Daoy (cell line): ENCODE measurements around the gene ENTR1. TPM values are rescaled to one million over a fixed set of nuclear protein-coding genes. Genes with fewer than 3 reads are reported as not detected.

Source experiments
- DNase-seq: peaks from one replicate; pipeline ENCODE4 v3.0.0-alpha.2; 2015; ENCODE audit warnings: low read depth
- total RNA-seq: library from RNA; depleted of rRNA; stranded (reverse); fragments of >200 nt; shearing (Covaris generic); gene quantifications from 2 replicates; pipeline ENCODE4 v1.2.3, GENCODE V29; 2014

Gene ENTR1
- total RNA-seq, 1 experiment from 2014 or later: 85.3 TPM

DNA sequence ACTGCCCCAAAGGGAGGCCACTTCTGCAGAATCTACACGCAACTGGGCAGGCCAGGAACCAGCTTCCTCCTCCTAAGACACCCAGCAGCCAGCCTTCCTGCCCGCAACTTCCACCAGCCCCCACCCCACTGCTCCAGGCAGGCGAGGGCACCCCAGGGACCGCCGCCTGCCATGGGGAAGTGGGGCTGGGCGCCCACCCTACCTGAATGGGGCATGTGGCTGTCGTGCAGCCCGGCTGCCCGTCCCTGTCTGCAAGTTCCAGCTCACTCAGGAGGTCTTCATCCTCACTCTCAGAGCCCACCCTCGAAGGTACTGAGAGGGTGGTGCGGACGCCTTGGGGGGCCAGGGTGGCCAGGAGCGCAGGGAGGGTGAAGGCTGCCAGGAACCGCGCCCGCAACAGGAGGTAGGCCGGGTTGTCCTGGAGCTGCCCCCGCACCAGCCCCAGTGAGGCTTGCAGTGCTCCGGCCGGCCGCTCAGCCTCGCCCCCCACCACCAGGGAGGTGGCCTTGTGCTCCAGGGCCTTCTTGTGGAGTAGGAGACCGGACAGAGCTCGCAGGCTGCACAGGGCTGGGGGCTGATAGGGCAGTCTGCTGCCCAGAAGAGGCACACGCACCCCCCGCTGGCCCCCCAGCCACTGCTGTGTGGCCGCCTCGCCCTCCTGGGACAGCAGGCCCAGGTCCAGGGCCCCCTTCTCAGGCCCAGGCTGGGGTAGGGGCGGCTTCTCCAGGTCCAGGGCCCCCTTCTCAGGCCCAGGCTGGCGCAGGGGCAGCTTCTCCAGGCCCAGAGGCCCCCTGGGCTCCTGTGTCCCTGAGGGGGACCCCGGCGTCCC lies 32.9 kb downstream of the ENTR1 start:
- no peak for DNase-seq

DNA sequence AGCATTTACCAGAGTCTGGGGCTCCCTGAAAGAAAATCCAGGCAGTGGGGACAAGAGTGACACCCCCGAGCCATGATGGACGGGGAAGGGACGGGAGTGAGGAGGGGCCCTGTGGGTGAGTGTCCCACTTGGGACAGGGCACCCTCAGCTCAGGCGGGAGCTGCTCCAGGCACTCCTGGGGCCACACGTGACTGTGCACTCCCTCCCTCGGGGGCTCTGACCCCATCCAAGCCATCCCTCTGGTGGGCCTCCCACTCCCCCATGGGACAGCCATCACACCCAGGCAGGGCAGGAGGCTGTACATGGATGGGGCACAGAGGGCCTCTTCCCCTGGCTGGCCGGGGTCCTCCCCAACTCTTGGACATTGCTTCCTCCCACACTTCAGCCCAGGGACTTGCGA lies 34.0 kb downstream of the ENTR1 start:
- DNase-seq: no peak

DNA sequence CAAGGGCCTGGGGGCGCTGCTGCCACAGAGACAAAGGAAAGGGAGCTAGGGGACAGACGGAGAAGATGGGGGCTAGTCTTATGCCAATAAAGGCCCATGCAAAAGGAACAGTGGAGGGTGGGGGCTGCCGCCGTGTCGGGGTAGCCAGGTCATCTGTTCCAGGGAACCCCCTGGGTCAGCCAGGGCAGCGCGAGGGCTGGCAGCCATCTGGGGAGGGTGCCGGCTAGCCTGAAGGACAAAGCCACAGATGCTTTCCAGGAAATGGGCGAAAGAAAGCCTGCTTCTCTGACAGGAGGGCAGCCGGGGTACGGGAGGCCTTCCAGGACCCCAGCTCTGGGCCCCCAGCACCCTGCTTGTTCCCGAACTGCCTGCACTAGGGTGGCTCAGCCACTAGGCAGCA lies 35.3 kb downstream of the ENTR1 start:
- no peak for DNase-seq

DNA sequence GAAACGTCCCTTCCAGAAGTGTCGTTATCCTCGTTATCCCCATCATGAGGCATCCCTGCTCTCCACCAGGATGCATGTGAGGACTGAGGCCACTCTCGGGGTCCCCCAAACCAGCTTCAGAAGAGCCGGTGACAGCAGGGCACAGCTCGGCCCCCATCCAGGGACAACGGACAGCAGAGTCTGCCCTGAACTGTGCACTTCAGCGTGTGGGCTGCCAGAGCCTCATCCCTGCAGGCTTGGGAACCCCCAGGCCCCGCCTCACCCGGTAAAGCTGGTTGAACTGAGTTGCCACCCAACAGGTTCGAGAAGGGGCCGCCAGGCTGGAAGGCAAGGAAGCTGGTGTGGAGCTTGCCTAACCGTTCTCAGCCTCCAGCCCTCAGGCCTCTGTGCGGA lies 36.2 kb downstream of the ENTR1 start:
- DNase-seq: no peak

DNA sequence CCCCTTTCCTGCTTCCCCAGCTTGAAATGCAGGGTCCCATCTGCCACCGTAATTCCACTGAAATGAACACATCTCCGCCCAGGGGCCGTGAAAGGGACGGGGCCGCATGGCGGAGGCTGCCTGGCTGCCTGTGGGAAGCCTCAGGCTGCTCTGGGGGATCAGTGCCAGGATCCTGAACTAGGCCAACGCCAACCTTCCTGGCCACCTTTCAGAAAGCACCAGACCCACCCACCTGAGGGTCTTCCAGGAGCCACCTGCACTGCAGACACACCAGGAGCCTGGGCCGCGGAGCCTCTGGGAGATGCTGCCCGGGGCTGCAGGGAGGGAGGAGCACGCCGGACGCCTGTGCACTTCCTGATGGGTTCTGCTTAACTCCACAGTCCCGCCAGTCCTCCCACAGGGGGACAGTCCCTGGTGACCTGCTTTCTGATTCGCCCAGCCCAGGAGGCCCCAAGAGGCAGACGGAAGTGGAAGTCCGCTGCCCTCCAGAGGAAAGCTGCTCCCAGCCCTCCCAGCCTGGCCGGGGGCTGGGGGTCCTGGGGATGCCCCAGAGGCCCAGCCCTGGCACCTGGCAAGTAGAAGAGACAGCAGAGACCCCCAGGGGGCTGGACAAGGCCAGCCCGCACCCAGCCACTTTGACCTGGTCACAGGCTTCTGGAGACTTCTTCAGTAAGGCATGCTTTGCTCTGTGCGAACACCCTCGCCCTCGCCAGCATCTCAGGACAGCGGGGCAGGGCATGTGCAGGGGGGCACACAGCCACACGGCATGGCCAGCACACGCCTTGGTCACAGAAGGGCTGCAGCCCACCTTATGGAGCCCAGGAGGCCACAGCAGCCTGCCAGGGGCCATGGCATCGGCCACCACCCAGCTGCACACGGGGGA lies 36.9 kb downstream of the ENTR1 start, which contains the start of gene CARD9:
Gene CARD9, minus strand, starts transcription at position 370 of the 883 bp plus-strand sequence. CDS start 1,591 bp downstream, outside the sequence.
- DNase-seq: no peak

DNA sequence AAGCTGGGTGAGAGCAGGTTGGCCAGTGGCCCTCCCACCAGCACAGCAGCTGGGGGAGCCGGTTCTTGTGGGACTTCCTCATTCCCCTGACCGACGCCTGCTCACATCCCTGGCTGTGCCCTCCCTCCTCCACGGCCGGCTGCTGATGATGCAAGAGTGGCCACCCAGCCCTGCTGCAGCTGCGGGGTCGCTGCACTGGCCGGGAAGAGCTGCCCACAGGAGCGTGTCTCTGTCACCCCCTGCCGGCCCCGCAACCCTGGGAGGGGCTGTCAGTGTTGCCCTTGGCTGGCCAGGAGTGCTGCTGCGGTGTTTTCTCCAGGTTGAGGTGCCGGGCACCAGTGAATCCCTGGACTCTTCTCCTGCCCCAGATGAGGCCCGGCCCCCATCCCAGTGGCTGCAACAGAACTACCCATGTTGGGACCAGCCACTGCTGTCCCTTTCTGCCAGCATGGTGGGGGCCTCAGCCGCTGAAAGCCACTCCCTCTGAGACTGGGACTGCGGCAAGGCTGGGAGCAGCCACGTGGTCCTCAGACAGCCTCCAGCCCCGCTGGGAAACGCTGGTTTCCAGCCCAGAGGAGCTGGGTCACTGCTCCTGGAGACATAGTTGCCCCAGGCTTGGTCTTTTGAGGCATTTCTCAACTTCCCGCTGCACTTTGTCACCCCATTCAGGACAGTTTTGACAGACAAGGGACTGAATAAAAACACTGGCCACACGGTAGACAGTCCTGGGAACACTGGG lies 37.7 kb downstream of the ENTR1 start:
- DNase-seq: peak; percentile 57

DNA sequence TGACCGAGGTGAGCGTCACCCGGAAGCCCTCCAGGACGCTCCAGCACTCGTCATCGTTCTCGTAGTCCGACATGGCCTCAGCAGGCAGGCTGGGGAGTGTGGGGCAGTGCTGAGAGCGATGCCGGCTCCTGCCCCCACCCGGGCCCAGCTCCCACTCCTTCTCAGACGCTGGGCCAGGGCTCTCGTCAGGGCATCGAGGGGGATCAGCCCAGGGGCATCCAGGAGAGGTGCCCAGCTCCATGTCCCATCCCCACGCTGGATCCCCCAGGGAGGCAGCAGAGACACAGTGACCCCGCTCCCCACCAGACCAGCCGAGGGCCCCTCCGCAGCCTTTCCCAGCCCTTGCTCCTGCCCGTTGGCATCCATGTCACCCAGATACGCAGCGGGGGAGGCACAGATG lies 38.4 kb downstream of the ENTR1 start:
- DNase-seq: no peak

DNA sequence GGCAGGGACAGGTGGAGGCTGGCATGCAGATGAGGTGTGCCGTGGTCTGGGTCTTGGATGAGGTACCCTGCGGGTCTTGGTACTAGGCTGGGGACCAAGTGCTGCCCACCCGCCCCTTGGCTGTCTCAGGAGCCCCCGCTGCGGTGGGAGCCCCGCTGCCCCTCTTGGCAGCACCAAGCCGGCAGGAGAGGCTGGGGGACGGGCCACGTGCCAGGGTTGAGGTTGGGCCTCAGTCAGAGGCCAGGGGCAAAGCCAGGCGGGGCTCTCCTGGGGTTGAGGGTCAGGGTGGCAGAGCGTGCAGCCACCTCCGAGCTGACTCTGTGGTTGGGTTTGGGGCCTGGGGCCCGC lies 38.9 kb downstream of the ENTR1 start:
- DNase-seq: no peak

DNA sequence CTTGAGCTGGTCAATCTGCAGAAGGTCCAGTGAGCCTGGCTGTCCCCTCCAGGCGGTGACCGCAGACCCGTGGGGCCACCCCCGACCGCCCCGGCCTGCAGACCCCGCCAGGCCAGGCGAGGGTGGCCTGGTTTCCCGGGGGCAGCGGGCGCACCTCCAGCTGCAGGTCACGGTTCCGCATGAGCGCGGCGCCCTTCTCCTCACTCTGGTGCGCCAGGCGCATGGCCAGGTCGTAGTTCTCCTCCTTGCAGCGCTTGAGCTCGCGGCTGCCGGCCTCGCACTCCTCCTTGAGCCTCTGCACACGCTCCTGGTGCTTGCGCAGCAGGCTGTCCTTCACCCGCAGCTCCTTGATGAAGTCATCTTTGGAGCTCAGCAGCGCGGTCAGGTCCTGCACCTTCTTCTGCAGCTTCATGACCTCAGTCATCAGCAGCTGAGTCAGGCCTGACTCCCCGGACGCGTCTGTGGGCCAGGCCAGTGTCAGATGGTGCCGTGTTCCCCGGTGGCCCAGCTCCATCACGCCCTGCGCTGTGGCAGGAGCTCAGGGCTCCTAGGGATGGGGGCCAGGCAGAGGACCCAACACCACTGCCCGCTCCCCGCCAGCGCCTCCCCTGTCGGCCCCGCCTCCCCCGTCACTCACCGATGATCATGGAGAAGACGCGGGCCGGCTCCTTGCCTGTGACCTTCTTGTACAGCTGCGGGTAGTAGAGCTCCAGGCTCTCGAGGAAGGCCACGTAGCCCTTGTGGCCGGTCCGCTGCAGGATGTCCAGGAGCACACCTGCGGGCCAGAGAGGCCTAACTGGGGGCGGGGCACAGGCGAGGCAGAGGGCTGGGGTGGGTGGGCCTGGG lies 39.5 kb downstream of the ENTR1 start:
- DNase-seq: no peak

DNA sequence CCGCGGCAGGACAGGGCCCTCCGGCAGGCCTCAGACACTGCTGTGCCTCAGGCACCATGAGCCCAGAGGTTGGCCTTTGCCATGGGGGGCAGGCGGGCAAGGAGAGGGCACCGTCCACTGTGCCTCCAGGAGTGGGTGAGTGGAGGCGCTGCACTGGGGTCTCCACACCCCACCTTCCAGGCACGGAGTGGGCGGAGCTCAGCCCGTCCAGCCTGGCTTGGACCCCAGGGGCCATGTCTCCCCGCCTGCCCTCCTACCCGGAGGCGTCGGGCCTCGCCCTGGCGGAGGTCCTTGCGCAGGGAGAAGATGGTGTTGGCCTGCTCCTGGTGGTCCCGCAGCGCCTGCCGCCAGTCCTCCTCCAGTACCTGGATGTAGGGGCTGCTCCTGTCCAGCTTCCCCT lies 40.4 kb downstream of the ENTR1 start:
- no peak for DNase-seq

DNA sequence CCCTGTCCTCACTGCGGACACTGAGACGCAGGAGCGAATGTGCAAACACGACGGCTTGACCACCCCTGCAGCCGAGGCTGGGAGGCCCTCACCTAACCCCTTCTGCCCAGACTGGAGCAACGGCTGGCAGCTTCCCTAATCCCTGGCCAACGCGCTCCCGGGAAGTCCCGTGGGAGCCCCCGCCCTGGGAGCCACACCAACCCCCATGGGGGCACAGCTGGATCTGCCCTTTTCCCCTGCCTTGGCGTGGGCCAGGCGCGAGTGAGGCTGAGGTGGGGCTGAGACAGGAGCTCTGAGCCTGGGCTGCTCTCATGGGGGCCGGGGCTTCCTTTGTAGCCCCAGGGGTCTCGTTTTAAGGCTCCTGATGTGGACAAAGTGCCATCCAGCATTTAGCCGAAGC lies 42.2 kb downstream of the ENTR1 start:
- no peak for DNase-seq

DNA sequence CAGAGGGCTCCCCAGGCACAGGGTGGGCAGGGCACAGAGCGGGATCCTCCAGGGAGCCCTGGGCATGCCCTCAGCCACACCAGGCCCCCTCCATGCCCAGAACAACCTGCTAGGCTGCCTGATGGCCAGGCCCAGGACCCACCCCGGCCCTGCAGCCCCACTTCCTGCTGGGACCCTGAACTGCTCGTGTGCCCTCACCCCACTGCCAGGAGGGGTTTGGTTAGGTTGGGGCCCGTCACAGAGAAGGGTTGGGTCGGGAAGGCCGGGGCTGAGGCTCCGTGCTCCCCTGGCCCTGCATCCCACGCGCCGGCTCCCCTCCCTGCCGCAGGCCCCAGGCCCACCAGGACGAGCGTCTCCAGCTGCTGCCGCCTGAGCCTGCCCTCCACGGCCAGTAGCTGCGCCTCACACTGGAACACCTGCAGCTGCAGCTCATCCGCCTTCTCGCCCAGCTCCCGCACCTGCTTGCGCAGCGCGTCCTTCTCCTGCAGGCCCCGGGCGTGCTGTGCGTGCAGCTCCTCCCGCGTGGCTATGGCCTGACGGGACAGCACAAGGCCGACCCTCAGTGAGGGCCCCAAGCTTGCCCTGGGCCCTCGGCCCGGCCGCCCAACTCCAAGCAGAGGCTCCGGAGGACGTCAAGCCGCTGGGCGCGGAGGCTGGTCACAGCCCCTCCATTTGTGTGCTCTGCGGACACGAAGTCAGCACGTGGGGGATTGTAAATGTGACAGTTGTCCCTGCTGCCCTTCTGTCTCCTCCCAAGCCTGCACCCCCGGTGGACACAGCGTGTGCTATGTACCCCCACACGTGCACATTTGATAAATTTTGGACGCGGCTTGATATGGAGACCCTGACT lies 42.9 kb downstream of the ENTR1 start:
- no peak for DNase-seq

DNA sequence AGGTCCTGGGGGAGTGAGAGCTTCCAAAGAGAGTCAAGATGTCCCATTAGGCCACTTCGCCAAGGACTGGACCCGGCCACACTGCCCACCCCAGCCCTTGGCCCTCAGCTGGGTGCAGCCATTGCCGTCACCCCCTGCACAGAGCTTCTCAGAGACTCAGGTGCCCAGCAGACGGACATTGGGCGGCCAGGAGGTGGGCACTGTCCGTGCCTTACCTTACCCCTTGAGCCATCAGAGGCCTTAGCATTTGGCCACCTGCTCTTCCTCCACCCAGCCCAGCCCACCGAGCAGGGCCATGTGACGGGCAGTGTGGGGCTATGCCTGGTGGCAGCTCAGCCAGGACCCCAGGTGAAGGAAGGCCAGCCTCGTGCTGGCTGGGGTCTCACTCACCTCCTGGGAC lies 43.6 kb downstream of the ENTR1 start:
- DNase-seq: no peak

DNA sequence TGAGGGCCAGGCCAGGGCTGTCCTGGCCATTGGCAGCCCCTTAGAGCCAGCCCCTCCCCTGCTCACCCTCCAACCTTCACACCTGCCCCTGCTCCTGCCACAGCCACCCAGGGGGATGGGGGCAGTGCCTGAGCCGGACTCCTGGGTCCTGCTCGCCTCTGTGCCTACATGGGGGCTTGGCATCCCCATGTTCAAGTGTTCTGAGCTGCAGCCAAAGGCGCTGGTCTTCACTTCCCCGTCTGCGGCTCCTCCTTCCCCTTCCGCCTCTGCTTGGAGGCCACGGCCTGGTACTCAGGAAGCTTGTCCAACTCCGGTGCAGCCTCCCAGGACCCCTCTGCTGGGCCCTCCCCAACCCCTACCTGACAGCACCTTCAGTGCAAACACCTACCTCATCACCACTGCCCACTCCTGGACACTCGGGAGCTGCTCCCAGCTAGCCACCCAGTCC lies 44.6 kb downstream of the ENTR1 start:
- no peak for DNase-seq

DNA sequence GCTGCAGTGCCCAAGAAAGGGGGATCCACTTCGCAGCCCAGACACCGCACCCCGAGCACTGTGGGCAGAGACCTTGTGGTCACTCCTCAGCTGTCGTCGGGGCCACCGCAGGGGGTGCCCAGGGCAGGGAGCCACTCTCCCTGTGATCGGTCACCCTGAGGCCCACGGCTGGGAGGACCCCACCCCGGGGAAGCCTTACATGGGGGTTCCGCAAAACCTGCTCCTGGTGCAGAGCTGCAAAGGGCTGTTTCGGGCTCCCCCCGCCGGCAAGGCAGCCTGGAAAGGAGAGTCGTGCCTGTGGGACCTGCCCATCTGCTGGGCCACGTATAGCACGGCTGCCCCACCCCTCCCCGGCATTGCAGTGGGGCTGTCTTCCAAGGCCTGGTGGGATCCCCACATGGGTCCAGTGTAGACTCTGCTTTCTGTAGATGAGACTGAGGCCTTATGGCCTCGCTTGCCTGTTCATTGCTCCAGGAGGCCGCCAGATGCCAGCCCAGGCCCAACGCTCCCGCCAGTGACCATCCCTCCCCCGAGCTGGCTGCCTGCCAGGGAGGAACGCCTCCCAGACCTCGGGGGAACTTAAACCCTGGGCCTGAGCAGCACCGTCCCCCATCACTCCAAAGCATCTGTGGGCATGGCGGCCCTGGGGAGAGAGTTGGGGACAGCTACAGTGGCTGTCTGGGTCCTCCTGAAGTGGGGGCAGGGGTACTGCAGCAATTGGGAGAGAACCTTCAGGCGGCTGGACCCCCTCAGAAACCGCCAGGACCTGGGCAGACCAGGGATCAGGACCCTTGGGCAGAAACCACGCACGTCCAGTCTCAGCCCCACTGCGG lies 45.3 kb downstream of the ENTR1 start:
- no peak for DNase-seq

DNA sequence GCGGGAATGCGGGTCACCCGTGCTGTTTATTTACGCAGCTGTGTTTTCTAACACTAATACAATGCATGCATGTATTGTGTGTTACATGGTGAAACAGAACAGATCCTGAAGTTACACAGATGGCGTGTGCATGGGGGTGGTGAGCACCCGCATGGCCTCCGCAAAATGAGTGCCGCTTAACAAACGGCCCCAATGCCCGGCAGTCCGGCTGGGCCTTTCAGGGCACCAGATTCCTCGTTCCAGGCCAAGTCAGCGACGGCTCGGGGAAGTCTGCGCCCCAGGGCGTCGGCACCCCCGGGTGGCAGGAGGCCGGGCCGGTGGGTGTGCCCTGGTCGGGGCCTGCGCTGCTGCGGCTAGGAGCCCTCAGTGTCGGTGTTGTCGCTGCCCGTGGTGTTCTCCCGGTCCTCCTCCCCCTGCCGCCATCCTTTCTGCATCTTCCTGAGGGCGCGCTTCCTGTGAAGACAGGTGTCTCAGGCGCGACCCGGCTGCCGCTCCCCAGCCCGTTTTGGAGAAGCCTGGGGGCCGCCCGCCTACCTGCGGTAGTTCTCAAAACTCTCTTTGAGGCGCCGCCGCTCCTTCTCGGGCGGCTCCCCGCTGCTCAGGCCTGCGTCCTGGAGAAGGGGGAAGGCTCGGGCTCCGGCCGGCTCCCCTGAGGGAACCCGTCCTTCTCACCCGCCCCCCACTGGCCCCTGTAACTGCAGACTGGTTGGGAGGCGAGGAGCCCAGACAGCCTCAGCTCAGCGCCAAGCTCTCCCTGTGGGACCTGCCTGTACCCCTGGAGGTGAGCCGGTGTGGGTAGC lies 46.3 kb downstream of the ENTR1 start:
- no peak for DNase-seq

DNA sequence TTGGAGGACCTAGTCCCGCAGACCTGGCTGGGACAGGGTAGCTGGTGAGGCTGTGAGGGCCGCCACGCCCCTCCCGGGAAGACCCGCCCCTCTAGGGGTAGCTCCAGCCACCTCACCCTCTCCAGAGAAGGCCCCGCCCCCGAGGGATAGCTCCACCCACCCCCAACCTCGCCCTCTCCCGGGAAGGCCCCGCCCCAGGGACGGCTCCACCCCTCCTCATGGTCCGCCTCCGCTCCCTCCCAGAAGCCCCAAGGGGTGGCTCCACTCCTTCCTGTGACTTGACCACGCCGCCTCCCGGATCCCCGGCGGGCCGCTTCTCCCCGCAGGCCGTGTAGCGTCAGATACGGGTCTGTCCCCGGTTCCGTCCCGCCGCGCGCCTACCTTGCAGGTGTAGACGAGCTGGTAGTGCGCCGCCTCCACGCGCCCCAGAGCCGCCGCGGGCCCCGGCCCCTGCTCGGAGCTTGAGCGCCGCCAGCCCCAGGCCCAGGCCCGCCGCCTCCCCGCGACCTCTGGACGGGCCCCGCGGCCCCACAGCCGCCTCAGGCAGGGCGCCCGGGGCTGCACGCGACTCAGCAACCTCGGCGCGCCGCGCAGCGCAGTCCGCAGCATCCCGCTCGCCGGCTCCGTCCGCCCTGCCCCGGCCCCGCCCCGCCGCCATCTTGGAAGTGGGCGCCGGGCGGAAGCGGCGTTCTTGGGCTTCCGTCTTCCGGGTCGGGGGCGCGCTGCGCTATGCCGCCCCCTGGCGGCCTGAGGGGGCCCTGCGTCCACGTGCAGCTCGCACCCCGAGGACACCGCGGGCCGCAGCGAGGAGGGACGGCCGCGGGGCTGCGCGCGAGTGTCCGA lies 47.1 kb downstream of the ENTR1 start, which contains the start of gene DNLZ:
Gene DNLZ, minus strand, starts transcription at position 639 of the 843 bp plus-strand sequence. Its CDS starts 30 bp downstream, at position 609.
- DNase-seq: peak; percentile 98

DNA sequence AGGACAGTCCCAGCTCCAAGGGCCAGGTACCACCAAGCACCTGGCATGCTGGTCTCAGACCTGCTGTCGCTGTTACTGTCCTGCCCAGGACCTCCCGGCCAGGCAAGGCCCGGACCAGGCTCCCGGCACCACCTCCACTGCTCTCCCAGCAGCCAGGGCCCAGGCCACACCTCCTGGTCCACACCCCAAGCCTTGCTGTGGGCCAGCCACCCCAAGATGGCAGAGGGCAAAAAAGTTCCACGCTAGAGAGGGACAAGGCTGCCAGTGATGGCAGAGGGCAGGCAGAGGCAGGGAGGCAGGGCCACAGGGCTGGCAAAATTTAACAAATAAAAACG lies 48.0 kb downstream of the ENTR1 start:
- no peak for DNase-seq
